GM12875 (cell line): Measurements from ENCODE around the gene FAM219B.
"Not testable (repeated sequence)": the region's sequence is repeated elsewhere in the genome, so short reads cannot be mapped to it uniquely, and the experiment has no call there.

Experiments
- H3K4me3 ChIP-seq: one replicate; pipeline ENCODE4 v1.5.1; 2011; ENCODE audit warnings: low read depth, low read length, control low read depth
- TF ChIP-seq, protein P1 (sequence below): IDR thresholded peaks from 2 replicates; pipeline ENCODE4 v1.5.1; 2011; ENCODE audit warnings: low read depth, mild to moderate bottlenecking, control low read depth, inconsistent platforms, low read length, moderate library complexity, borderline replicate concordance; ENCODE audit not compliant: insufficient read depth

FAM219B gene

GRCh38 chr15:74892931-74893330 lies 13.7 kb downstream of the FAM219B start:
- TF ChIP-seq, protein P1, sequence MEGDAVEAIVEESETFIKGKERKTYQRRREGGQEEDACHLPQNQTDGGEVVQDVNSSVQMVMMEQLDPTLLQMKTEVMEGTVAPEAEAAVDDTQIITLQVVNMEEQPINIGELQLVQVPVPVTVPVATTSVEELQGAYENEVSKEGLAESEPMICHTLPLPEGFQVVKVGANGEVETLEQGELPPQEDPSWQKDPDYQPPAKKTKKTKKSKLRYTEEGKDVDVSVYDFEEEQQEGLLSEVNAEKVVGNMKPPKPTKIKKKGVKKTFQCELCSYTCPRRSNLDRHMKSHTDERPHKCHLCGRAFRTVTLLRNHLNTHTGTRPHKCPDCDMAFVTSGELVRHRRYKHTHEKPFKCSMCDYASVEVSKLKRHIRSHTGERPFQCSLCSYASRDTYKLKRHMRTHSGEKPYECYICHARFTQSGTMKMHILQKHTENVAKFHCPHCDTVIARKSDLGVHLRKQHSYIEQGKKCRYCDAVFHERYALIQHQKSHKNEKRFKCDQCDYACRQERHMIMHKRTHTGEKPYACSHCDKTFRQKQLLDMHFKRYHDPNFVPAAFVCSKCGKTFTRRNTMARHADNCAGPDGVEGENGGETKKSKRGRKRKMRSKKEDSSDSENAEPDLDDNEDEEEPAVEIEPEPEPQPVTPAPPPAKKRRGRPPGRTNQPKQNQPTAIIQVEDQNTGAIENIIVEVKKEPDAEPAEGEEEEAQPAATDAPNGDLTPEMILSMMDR = no peak
- no peak overlapping the region for H3K4me3 ChIP-seq

- TF ChIP-seq, protein P1 = no peak
- H3K4me3 ChIP-seq = no peak overlapping the region
Measured at GRCh38 chr15:74892313-74892712, 14.3 kb downstream of the FAM219B start.

GRCh38 chr15:74891469-74891868 lies 15.2 kb downstream of the FAM219B start:
- TF ChIP-seq, protein P1 = no peak
- H3K4me3 ChIP-seq = no peak overlapping the region

- TF ChIP-seq, protein P1 = no peak
- peak overlapping the region; percentile 94 for H3K4me3 ChIP-seq
Measured at GRCh38 chr15:74890665-74890960, 16.0 kb downstream of the FAM219B start.

DNA sequence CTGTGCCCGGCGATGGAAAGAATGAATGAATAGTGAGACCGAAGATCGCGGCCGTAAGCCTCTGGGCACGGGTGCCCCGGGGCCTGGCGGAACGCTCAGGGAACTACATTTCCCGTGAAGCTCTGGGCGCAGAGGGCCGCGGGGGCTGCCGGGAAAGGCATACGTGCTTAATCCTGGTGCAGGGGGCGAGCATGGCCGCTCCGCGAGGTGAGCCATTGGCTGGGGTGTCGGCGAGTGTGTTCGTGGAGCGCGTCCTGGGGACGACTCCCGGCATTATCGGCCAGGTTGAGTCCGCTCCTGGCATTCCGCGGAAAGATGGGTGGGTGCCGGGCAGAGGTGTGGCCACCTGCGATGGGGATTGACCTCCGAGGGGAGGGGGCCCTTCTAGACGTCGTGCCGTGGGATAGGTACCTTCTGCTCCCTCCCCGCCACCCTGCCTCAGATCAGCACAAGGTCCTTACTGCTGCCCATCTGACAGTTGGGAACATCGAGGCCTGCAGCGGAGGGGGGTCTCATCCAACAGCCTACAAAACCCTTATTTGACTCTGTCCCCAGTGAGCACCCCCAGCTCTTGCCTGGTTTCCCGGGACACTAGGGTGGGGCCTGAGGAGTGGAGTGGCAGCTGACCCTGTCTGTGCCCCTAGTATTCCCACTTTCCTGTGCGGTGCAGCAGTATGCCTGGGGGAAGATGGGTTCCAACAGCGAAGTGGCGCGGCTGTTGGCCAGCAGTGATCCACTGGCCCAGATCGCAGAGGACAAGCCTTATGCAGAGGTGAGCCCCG lies 16.6 kb downstream of the FAM219B start, which contains the start of gene MPI:
Gene MPI, plus strand, starts transcription at position 160 of the 782 bp plus-strand sequence. Its CDS starts 32 bp downstream, at position 192.
- peak within 1 kb of the TSS; percentile 94 for H3K4me3 ChIP-seq
- TF ChIP-seq, protein P1 = no peak

GRCh38 chr15:74889390-74889882 lies 17.2 kb downstream of the FAM219B start:
- peak overlapping the region; percentile 94 for H3K4me3 ChIP-seq
- TF ChIP-seq, protein P1 = no peak

DNA sequence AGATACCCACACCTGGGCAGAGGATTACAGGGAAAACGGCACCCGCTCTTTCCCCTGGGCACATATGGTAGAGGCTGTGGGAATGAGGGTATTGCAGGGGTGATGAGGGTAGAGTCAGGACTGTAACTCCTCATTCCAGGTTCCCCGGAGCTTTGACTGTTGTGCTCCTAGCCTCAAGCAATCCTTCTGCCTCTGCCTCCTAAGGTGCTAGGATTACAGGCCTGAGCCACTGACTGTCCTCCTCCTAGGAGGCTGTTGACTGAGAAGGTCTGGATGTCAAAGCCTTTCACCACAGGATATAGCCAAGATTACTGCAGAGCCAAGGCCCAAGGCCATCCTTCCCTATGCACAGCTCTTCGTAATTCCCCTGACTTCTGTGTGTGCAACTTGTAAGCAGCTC lies 17.9 kb downstream of the FAM219B start:
- TF ChIP-seq, protein P1 = no peak
- no peak overlapping the region for H3K4me3 ChIP-seq

- not testable (repeated sequence) for H3K4me3 ChIP-seq
Measured at GRCh38 chr15:74887537-74888193, 19.0 kb downstream of the FAM219B start.
